HG03097 (cell line): Measurements from ENCODE around the gene CCDC3.
"Not testable (repeated sequence)": the region's sequence is repeated elsewhere in the genome, so short reads cannot be mapped to it uniquely, and the experiment has no call there.

Experiments
- ATAC-seq: cut with Tn5 transposase; IDR thresholded peaks from one replicate; pipeline ENCODE4 v1.9.1; 2021; ENCODE audit not compliant: unreplicated experiment, low FRiP score

The CCDC3 gene

GRCh38 chr10:13001887-13002212, 337 bp upstream of the CCDC3 start:
- no peak for ATAC-seq

- ATAC-seq, result no peak
Observed at GRCh38 chr10:13000431-13000830, 1.1 kb downstream of the CCDC3 start.

- no peak for ATAC-seq
Observed at GRCh38 chr10:12999849-13000248, 1.7 kb downstream of the CCDC3 start.

- no peak for ATAC-seq
Observed at GRCh38 chr10:12995425-12995861, 6.1 kb downstream of the CCDC3 start.

GRCh38 chr10:12993595-12993994, 7.9 kb downstream of the CCDC3 start:
- no peak for ATAC-seq

- no peak for ATAC-seq
Observed at GRCh38 chr10:12985347-12985746, 16.2 kb downstream of the CCDC3 start.

- no peak for ATAC-seq
Observed at GRCh38 chr10:12984165-12984747, 17.3 kb downstream of the CCDC3 start.

GRCh38 chr10:12983568-12983967, 17.9 kb downstream of the CCDC3 start:
- not testable (repeated sequence) for ATAC-seq

GRCh38 chr10:12981570-12981969, 19.9 kb downstream of the CCDC3 start:
- ATAC-seq, result no peak

- ATAC-seq, result no peak
Observed at GRCh38 chr10:12980713-12981306, 20.7 kb downstream of the CCDC3 start.

- no peak for ATAC-seq
Observed at GRCh38 chr10:12980102-12980661, 21.3 kb downstream of the CCDC3 start.

GRCh38 chr10:12978891-12979290, 22.6 kb downstream of the CCDC3 start:
- ATAC-seq, result no peak

- ATAC-seq, result no peak
Observed at GRCh38 chr10:12975906-12976305, 25.6 kb downstream of the CCDC3 start.

- ATAC-seq, result no peak
Observed at GRCh38 chr10:12975266-12975665, 26.2 kb downstream of the CCDC3 start.

GRCh38 chr10:12974491-12975199, 26.9 kb downstream of the CCDC3 start:
- ATAC-seq, result no peak

GRCh38 chr10:12974078-12974477, 27.4 kb downstream of the CCDC3 start:
- no peak for ATAC-seq

- no peak for ATAC-seq
Observed at GRCh38 chr10:12973149-12973718, 28.3 kb downstream of the CCDC3 start.

- no peak for ATAC-seq
Observed at GRCh38 chr10:12972146-12972545, 29.4 kb downstream of the CCDC3 start.

GRCh38 chr10:12971001-12971788, 30.3 kb downstream of the CCDC3 start:
- no peak for ATAC-seq

- no peak for ATAC-seq
Observed at GRCh38 chr10:12969951-12970350, 31.6 kb downstream of the CCDC3 start.

GRCh38 chr10:12966067-12966466, 35.4 kb downstream of the CCDC3 start:
- ATAC-seq, result no peak
